DOHH2 (cell line): ENCODE results near the gene GAS2L3.

ENCODE experiments used
- CTCF ChIP-seq: fragments of 200-600 bp; sonication (generic); IDR thresholded peaks from one replicate; pipeline ENCODE4 v1.5.1; 2014; ENCODE audit warnings: antibody characterized with exemption, mild to moderate bottlenecking, low read depth, low read length; ENCODE audit not compliant: poor library complexity, severe bottlenecking
- EZH2phosphoT487 ChIP-seq: fragments of 200-600 bp; sonication (generic); IDR thresholded peaks from 2 replicates; pipeline ENCODE4 v1.6.1; 2017; ENCODE audit warnings: borderline replicate concordance, mild to moderate bottlenecking, antibody characterized with exemption, low read length, moderate library complexity, mixed read lengths

DNA sequence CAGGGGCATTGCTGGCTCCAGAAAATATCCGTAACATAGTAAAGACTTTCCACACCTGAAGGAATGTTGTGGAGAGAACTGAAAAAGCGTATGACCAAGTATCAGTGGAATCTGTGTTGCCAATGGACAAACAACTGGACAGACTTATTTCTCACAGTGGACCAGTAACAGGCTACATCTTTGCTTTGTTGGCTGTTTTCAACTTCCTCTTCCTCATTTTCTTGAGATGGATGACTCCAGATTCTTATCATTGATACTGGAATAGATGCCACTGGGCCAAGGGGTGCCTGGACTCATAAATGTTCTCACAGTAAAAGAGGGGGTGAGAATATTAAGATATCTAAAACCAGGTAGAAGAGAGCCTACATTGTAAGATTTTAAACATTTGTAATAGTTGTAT is 6.4 kb downstream of the GAS2L3 start:
- TF ChIP-seq CTCF (no peak), EZH2phosphoT487 (no peak)
